ENCODE data around the gene WDR5.

The WDR5 gene

GRCh38 chr9:134192311-134192950, 56.5 kb downstream of the WDR5 start:
- no peaks in the 10 kb centered on the region for H3K9me3 ChIP-seq (ENCODE audit: control insufficient read depth in 5 of 5, low read length in 5 of 5)
- H3K4me3 ChIP-seq (ENCODE audit: low read depth in 1 of 5, low read length in 5 of 5): no peak overlapping the region
- H3K27ac ChIP-seq (ENCODE audit: low read depth, low read length): no peak overlapping the region
- no peaks in the 10 kb centered on the region for H3K27me3 ChIP-seq (ENCODE audit: control insufficient read depth in 5 of 5, insufficient read depth in 4 of 5, low read length in 5 of 5)
- peaks cover 4 to 25% (median 22%) of the 10 kb centered on the region in 5 donors for H3K4me1 ChIP-seq (ENCODE audit: control insufficient read depth in 5 of 5, insufficient read depth in 5 of 5, low read length in 5 of 5)
- H3K9ac ChIP-seq (ENCODE audit: low read length in 5 of 5): no peak overlapping the region
- H3K36me3 ChIP-seq (ENCODE audit: control insufficient read depth in 5 of 5, insufficient read depth in 5 of 5, low read length in 5 of 5): no peaks in the 10 kb centered on the region

- no peaks in the 10 kb centered on the region for H3K9me3 ChIP-seq (ENCODE audit: control insufficient read depth in 5 of 5, low read length in 5 of 5)
- no peak overlapping the region for H3K4me3 ChIP-seq (ENCODE audit: low read depth in 1 of 5, low read length in 5 of 5)
- peaks cover under 1 to 18% (median 15%) of the 10 kb centered on the region in 5 donors for H3K4me1 ChIP-seq (ENCODE audit: control insufficient read depth in 5 of 5, insufficient read depth in 5 of 5, low read length in 5 of 5)
- H3K27ac ChIP-seq (ENCODE audit: low read depth, low read length): no peak overlapping the region
- no peak overlapping the region for H3K9ac ChIP-seq (ENCODE audit: low read length in 5 of 5)
- no peaks in the 10 kb centered on the region for H3K36me3 ChIP-seq (ENCODE audit: control insufficient read depth in 5 of 5, insufficient read depth in 5 of 5, low read length in 5 of 5)
- no peaks in the 10 kb centered on the region for H3K27me3 ChIP-seq (ENCODE audit: control insufficient read depth in 5 of 5, insufficient read depth in 4 of 5, low read length in 5 of 5)
These were observed 57.3 kb downstream of the WDR5 start for GRCh38 chr9:134192951-134193731.

GRCh38 chr9:134193912-134194535, 58.1 kb downstream of the WDR5 start:
- peaks cover 0 to 10% (median 6%) of the 10 kb centered on the region in 5 donors for H3K4me1 ChIP-seq (ENCODE audit: control insufficient read depth in 5 of 5, insufficient read depth in 5 of 5, low read length in 5 of 5)
- H3K36me3 ChIP-seq (ENCODE audit: control insufficient read depth in 5 of 5, insufficient read depth in 5 of 5, low read length in 5 of 5): no peaks in the 10 kb centered on the region
- H3K9me3 ChIP-seq (ENCODE audit: control insufficient read depth in 5 of 5, low read length in 5 of 5): no peaks in the 10 kb centered on the region
- H3K9ac ChIP-seq (ENCODE audit: low read length in 5 of 5): no peak overlapping the region
- no peak overlapping the region for H3K27ac ChIP-seq (ENCODE audit: low read depth, low read length)
- no peaks in the 10 kb centered on the region for H3K27me3 ChIP-seq (ENCODE audit: control insufficient read depth in 5 of 5, insufficient read depth in 4 of 5, low read length in 5 of 5)
- H3K4me3 ChIP-seq (ENCODE audit: low read depth in 1 of 5, low read length in 5 of 5): no peak overlapping the region

DNA sequence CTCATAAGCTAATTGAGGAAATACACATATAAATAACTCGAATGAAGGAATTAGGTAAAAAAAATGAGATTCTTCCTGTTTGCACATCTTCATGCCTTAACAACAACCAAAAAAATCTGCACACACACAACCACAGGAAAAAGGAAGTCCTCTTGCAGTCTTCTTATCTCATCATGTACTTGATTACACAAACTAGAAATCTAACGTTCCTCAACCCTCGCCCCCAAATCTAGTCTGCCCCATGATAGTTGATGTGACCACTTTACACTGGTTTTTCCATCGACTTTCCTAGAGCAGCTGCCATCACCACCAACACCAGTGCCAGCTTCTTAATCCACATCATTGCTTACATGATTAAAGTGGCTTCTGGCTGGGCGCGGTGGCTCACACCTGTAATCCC, 59.7 kb downstream of the WDR5 start:
- H3K9ac ChIP-seq (ENCODE audit: low read length in 5 of 5): no peak overlapping the region
- H3K4me3 ChIP-seq (ENCODE audit: low read depth in 1 of 5, low read length in 5 of 5): no peak overlapping the region
- H3K27ac ChIP-seq (ENCODE audit: low read depth, low read length): no peak overlapping the region
- H3K9me3 ChIP-seq (ENCODE audit: control insufficient read depth in 5 of 5, low read length in 5 of 5): no peaks in the 10 kb centered on the region
- peaks cover 0 to 10% (median 0%) of the 10 kb centered on the region in 5 donors for H3K4me1 ChIP-seq (ENCODE audit: control insufficient read depth in 5 of 5, insufficient read depth in 5 of 5, low read length in 5 of 5)
- no peaks in the 10 kb centered on the region for H3K27me3 ChIP-seq (ENCODE audit: control insufficient read depth in 5 of 5, insufficient read depth in 4 of 5, low read length in 5 of 5)
- H3K36me3 ChIP-seq (ENCODE audit: control insufficient read depth in 5 of 5, insufficient read depth in 5 of 5, low read length in 5 of 5): no peaks in the 10 kb centered on the region

DNA sequence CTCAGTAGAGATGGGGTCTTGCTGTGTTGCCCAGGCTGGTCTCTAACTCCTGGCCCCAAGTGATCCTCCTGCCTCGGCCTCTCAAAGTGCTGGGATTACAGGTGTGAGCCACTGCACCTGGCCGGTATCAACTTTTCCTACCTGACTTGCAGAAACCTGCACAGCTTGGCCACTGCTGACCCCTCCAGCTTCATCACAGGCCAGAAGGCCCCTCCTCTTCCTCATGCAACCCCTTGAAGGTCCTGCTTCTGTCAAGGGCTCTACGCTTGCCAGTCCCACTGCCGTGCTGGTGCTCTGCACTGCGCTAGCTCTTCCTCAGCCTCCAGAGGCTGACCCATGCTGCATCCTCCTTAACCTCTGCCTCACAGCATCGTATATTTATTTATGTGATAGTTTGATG, 61.0 kb downstream of the WDR5 start:
- no peak overlapping the region for H3K4me3 ChIP-seq (ENCODE audit: low read depth in 1 of 5, low read length in 5 of 5)
- H3K27me3 ChIP-seq (ENCODE audit: control insufficient read depth in 5 of 5, insufficient read depth in 4 of 5, low read length in 5 of 5): no peaks in the 10 kb centered on the region
- no peak overlapping the region for H3K27ac ChIP-seq (ENCODE audit: low read depth, low read length)
- peaks cover 0 to 10% (median 0%) of the 10 kb centered on the region in 5 donors for H3K4me1 ChIP-seq (ENCODE audit: control insufficient read depth in 5 of 5, insufficient read depth in 5 of 5, low read length in 5 of 5)
- H3K36me3 ChIP-seq (ENCODE audit: control insufficient read depth in 5 of 5, insufficient read depth in 5 of 5, low read length in 5 of 5): no peaks in the 10 kb centered on the region
- no peak overlapping the region for H3K9ac ChIP-seq (ENCODE audit: low read length in 5 of 5)
- no peaks in the 10 kb centered on the region for H3K9me3 ChIP-seq (ENCODE audit: control insufficient read depth in 5 of 5, low read length in 5 of 5)

DNA sequence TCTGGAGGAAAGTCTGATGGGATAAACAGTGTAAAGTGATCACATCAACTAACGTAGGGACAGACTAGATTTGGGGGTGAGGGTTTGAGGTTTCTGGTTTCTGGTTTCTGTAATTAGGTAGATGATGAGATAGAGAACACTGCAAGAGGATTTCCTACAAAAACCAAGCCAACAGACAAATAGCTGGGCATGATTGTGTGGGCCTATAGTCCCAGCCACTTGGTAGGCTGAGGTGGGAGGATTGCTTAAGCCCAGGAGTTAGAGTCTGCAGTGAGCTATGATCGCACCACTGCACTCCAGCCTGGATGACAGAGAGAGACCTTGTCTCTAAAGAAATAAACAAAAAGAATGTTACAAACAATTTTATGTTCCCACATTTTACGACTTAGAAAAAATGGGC, 62.9 kb downstream of the WDR5 start:
- Histone ChIP-seq H3K36me3 (ENCODE audit: control insufficient read depth in 5 of 5, insufficient read depth in 5 of 5, low read length in 5 of 5) (no peaks in the 10 kb centered on the region), H3K9ac (ENCODE audit: low read length in 5 of 5) (no peak overlapping the region), H3K4me1 (ENCODE audit: control insufficient read depth in 5 of 5, insufficient read depth in 5 of 5, low read length in 5 of 5) (peaks cover 0 to 10% (median 0%) of the 10 kb centered on the region in 5 donors), H3K9me3 (ENCODE audit: control insufficient read depth in 5 of 5, low read length in 5 of 5) (peaks cover 0 to 11% (median 5%) of the 10 kb centered on the region in 5 donors), H3K27me3 (ENCODE audit: control insufficient read depth in 5 of 5, insufficient read depth in 4 of 5, low read length in 5 of 5) (no peaks in the 10 kb centered on the region), H3K27ac (ENCODE audit: low read depth, low read length) (no peak overlapping the region), H3K4me3 (ENCODE audit: low read depth in 1 of 5, low read length in 5 of 5) (no peak overlapping the region)

DNA sequence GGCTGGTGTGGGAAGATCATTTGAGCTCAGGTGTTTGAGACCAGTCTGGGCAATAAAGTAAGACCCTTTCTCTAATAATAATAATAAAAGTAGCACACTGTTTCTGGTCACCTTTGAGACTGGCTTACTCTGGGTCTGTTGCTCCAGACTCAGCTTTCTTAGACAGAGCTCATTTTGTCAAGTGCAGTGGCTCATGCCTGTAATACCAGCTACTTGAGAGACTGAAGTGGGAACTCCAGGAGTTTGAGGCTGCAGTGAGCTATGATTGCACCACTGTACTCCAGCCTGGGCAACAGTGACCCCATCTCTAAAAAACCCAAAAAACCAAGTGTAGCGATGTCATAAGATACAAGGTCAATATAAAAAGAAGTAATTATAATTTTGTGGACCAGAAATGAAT, 64.8 kb downstream of the WDR5 start:
- H3K9ac ChIP-seq (ENCODE audit: low read length in 5 of 5): no peak overlapping the region

DNA sequence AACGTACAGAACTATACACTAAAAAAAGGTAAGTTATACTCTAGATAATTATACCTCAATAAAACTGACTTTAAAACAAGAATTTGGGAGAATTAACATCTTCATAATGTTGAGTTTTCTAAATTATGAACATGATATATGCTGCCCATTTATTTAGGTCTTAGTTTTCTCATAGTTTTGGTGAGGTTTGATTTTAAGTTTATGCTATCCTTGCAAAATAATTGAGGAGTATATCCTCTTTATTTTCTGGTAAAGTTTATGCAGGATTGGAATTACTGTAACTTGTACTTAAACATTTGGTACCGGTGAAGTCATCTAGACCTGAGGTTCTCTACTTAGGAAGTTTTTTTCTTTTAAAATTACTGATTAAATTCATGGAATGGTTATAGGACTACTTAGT, 67.3 kb downstream of the WDR5 start:
- H3K9ac ChIP-seq (ENCODE audit: low read length in 5 of 5): no peak overlapping the region
- no peaks in the 10 kb centered on the region for H3K36me3 ChIP-seq (ENCODE audit: control insufficient read depth in 5 of 5, insufficient read depth in 5 of 5, low read length in 5 of 5)
- peaks cover 3 to 19% (median 12%) of the 10 kb centered on the region in 5 donors for H3K4me1 ChIP-seq (ENCODE audit: control insufficient read depth in 5 of 5, insufficient read depth in 5 of 5, low read length in 5 of 5)

More for the DNA sequence above, 64.8 kb downstream of the WDR5 start:
- H3K27me3 ChIP-seq (ENCODE audit: control insufficient read depth in 5 of 5, insufficient read depth in 4 of 5, low read length in 5 of 5): no peaks in the 10 kb centered on the region
- peaks cover 3 to 18% (median 10%) of the 10 kb centered on the region in 5 donors for H3K4me1 ChIP-seq (ENCODE audit: control insufficient read depth in 5 of 5, insufficient read depth in 5 of 5, low read length in 5 of 5)
- no peak overlapping the region for H3K27ac ChIP-seq (ENCODE audit: low read depth, low read length)
- H3K9me3 ChIP-seq (ENCODE audit: control insufficient read depth in 5 of 5, low read length in 5 of 5): peaks cover 0 to 16% (median 8%) of the 10 kb centered on the region in 5 donors
- H3K4me3 ChIP-seq (ENCODE audit: low read depth in 1 of 5, low read length in 5 of 5): no peak overlapping the region
- no peaks in the 10 kb centered on the region for H3K36me3 ChIP-seq (ENCODE audit: control insufficient read depth in 5 of 5, insufficient read depth in 5 of 5, low read length in 5 of 5)

GRCh38 chr9:134204041-134204440, 68.2 kb downstream of the WDR5 start:
- no peak overlapping the region for H3K9ac ChIP-seq (ENCODE audit: low read length in 5 of 5)
- peaks cover 0 to 16% (median 8%) of the 10 kb centered on the region in 5 donors for H3K9me3 ChIP-seq (ENCODE audit: control insufficient read depth in 5 of 5, low read length in 5 of 5)
- no peaks in the 10 kb centered on the region for H3K36me3 ChIP-seq (ENCODE audit: control insufficient read depth in 5 of 5, insufficient read depth in 5 of 5, low read length in 5 of 5)
- H3K4me3 ChIP-seq (ENCODE audit: low read depth in 1 of 5, low read length in 5 of 5): no peak overlapping the region
- no peak overlapping the region for H3K27ac ChIP-seq (ENCODE audit: low read depth, low read length)
- no peaks in the 10 kb centered on the region for H3K27me3 ChIP-seq (ENCODE audit: control insufficient read depth in 5 of 5, insufficient read depth in 4 of 5, low read length in 5 of 5)
- peaks cover 3 to 25% (median 20%) of the 10 kb centered on the region in 5 donors for H3K4me1 ChIP-seq (ENCODE audit: control insufficient read depth in 5 of 5, insufficient read depth in 5 of 5, low read length in 5 of 5)

More for the DNA sequence above, 67.3 kb downstream of the WDR5 start:
- no peaks in the 10 kb centered on the region for H3K27me3 ChIP-seq (ENCODE audit: control insufficient read depth in 5 of 5, insufficient read depth in 4 of 5, low read length in 5 of 5)
- H3K9me3 ChIP-seq (ENCODE audit: control insufficient read depth in 5 of 5, low read length in 5 of 5): peaks cover 0 to 16% (median 8%) of the 10 kb centered on the region in 5 donors
- no peak overlapping the region for H3K27ac ChIP-seq (ENCODE audit: low read depth, low read length)
- H3K4me3 ChIP-seq (ENCODE audit: low read depth in 1 of 5, low read length in 5 of 5): no peak overlapping the region
